Transverse colon (tissue), 4 donors: Measurements from ENCODE around the gene CDKN2AIP. TPM values are rescaled to one million over a fixed set of nuclear protein-coding genes. Genes with fewer than 3 reads are reported as not detected.
"Not testable (repeated sequence)": the region's sequence is repeated elsewhere in the genome, so short reads cannot be mapped to it uniquely, and the experiment has no call there.

ENCODE experiments used
- DNase-seq: peaks from one replicate; pipeline ENCODE4 v3.0.0-alpha.2; 2019
- H3K27ac ChIP-seq, 4 donors: fragments of 200-600 bp; sonication (generic); 2 replicates each; pipeline ENCODE4 v1.5.1; 2016 to 2018; ENCODE audit warnings: inconsistent platforms in 4 of 4
- H3K27me3 ChIP-seq: fragments of 200-600 bp; sonication (generic); 2 replicates; pipeline ENCODE4 v1.5.1; 2017; ENCODE audit warnings: inconsistent platforms
- H3K36me3 ChIP-seq, 4 donors: fragments of 200-600 bp; sonication (generic); 2 replicates each; pipeline ENCODE4 v1.5.1; 2017 to 2019; ENCODE audit warnings: inconsistent platforms in 4 of 4
- H3K4me1 ChIP-seq, 4 donors: fragments of 200-600 bp; sonication (generic); 2 replicates each; pipeline ENCODE4 v1.5.1; 2017 to 2020; ENCODE audit warnings: inconsistent platforms in 4 of 4
- H3K4me3 ChIP-seq, 4 donors: fragments of 200-600 bp; sonication (generic); 1 replicate in 1 of 4; 2 replicates in 3 of 4; pipeline versions ENCODE4 v1.5.1 to v1.6.1; 2017 to 2019; ENCODE audit warnings: inconsistent platforms in 4 of 4
- H3K9me3 ChIP-seq, 2 donors: fragments of 200-600 bp; sonication (generic); 2 replicates each; pipeline ENCODE4 v1.5.1; 2017 to 2019; ENCODE audit warnings: inconsistent platforms in 2 of 2
- CTCF ChIP-seq, 5 experiments: fragments of 200-600 bp in 3 of 5; fragments of 450-650 bp in 2 of 5; sonication (generic) in 3 of 5; IDR thresholded peaks; 1 replicate in 2 of 5; 2 replicates in 3 of 5; pipeline ENCODE4 v1.5.1; 2016 to 2017; ENCODE audit warnings: antibody characterized with exemption in 5 of 5, inconsistent platforms in 3 of 5, mild to moderate bottlenecking in 2 of 5, moderate library complexity in 1 of 5
- EP300 ChIP-seq: sonication (generic); formaldehyde crosslinking; IDR thresholded peaks from one replicate; pipeline ENCODE4 v1.6.1; 2017; ENCODE audit warnings: antibody characterized with exemption, low read depth
- POLR2A ChIP-seq: fragments of 450-650 bp; IDR thresholded peaks from one replicate; pipeline ENCODE4 v1.6.1; 2016; ENCODE audit warnings: antibody characterized with exemption, mild to moderate bottlenecking, moderate library complexity
- POLR2AphosphoS5 ChIP-seq, 3 donors: sonication (generic); formaldehyde crosslinking; IDR thresholded peaks; one replicate each; pipeline ENCODE4 v1.6.1; 2016; ENCODE audit warnings: antibody characterized with exemption in 3 of 3
- WGBS, 2 donors: methylation state at CpG; one replicate each; pipeline ENCODE4 v1.1.5; 2018; ENCODE audit warnings: low coverage in 1 of 2; 5-methylcytosine and 5-hydroxymethylcytosine counted together
- in situ Hi-C, 4 donors: fragments of 200-750 bp; cut with MboI; loops; one replicate each; pipeline versions ENCODE4 v1.15.0 to v1.15.1; 2017; ENCODE audit warnings: low sequenced_read_pairs in 3 of 4, low pct_ligation_motif_present in 1 of 4, low pct_unique_long_range_greater_than_20kb in 1 of 4
- intact Hi-C: fragments of 100-400 bp; cut with DNase I; formaldehyde crosslinking; loops from one replicate; pipeline ENCODE4 v1.15.1; 2023; ENCODE audit warnings: low total_unique reads
- total RNA-seq, 4 donors: library from RNA; depleted of rRNA; stranded (reverse); fragments of >200 nt; gene quantifications; one replicate each; pipeline ENCODE4 v1.1.0, GENCODE V29; 2016

CDKN2AIP gene
- total RNA-seq, 4 donors from 2014 or later, result 13.9 to 26.2 (median 24.7) TPM

- Histone ChIP-seq H3K27ac (no peak overlapping the region), H3K27me3 (no peaks in the 10 kb centered on the region), H3K9me3 (no peaks in the 10 kb centered on the region), H3K4me3 (no peak overlapping the region), H3K36me3 (peaks cover 0 to 3% (median 0%) of the 10 kb centered on the region in 4 donors), H3K4me1 (no peaks in the 10 kb centered on the region)
- in situ Hi-C loops, result loop anchor here in 2 of 4 donors (25.0 kb wide), 2 partner anchors 207 to 707 kb away; partner anchors contain the start of genes RWDD4 (in 1 of the 2) and TRAPPC11 (in 1 of the 2)
- WGBS, 2 donors, result 81 to 90% methylated on average over 6 to 7 of the region's 7 CpGs
- no peak for DNase-seq
- TF ChIP-seq POLR2A, result no peak
- TF ChIP-seq CTCF (IDR thresholded peaks at IDR 0.05), result no peak
- no peak for TF ChIP-seq EP300
- TF ChIP-seq POLR2AphosphoS5 (IDR thresholded peaks at IDR 0.05), result no peak
- intact Hi-C loops, result loop anchor here (10.0 kb wide), 1 partner anchor 639 kb away; no protein-coding TSS in a partner anchor
These were observed 11.2 kb downstream of the CDKN2AIP start for GRCh38 chr4:183455431-183456195.

- Histone ChIP-seq H3K4me3 (no peak overlapping the region), H3K27me3 (no peaks in the 10 kb centered on the region), H3K36me3 (no peaks in the 10 kb centered on the region), H3K9me3 (no peaks in the 10 kb centered on the region), H3K27ac (no peak overlapping the region), H3K4me1 (no peaks in the 10 kb centered on the region)
- in situ Hi-C loops, result loop anchor here in 2 of 4 donors (25.0 kb wide), 2 partner anchors 204 to 704 kb away; partner anchors contain the start of genes RWDD4 (in 1 of the 2) and TRAPPC11 (in 1 of the 2)
- 61 to 78% methylated on average over 3 to 5 of the region's 5 CpGs for WGBS, 2 donors
- DNase-seq, result no peak
- intact Hi-C loops, result loop anchor here (10.0 kb wide), 1 partner anchor 637 kb away; no protein-coding TSS in a partner anchor
- TF ChIP-seq CTCF (IDR thresholded peaks at IDR 0.05) (no peak), POLR2A (no peak), POLR2AphosphoS5 (IDR thresholded peaks at IDR 0.05) (no peak), EP300 (no peak)
These were observed 13.6 kb downstream of the CDKN2AIP start for GRCh38 chr4:183458005-183458404.

GRCh38 chr4:183463903-183464619, 19.6 kb downstream of the CDKN2AIP start:
- H3K4me3 ChIP-seq, H3K27me3 ChIP-seq, H3K4me1 ChIP-seq, H3K27ac ChIP-seq, DNase-seq, H3K36me3 ChIP-seq, H3K9me3 ChIP-seq, intact Hi-C loops: not testable (repeated sequence)
- WGBS, 2 donors, result 75 to 100% methylated on average over 1 to 11 of the region's 11 CpGs
- in situ Hi-C loops, result loop anchor here in 2 of 4 donors (25.0 kb wide), 2 partner anchors 198 to 698 kb away; partner anchors contain the start of genes RWDD4 (in 1 of the 2) and TRAPPC11 (in 1 of the 2)

- H3K36me3 ChIP-seq, H3K27ac ChIP-seq, DNase-seq, H3K4me1 ChIP-seq, intact Hi-C loops, H3K27me3 ChIP-seq, H3K4me3 ChIP-seq, H3K9me3 ChIP-seq: not testable (repeated sequence)
- in situ Hi-C loops, result loop anchor here in 2 of 4 donors (25.0 kb wide), 2 partner anchors 196 to 696 kb away; partner anchors contain the start of genes RWDD4 (in 1 of the 2) and TRAPPC11 (in 1 of the 2)
- 55 to 62% methylated on average over 5 of the region's 5 CpGs for WGBS, 2 donors
These were observed 21.4 kb downstream of the CDKN2AIP start for GRCh38 chr4:183465879-183466278.

- in situ Hi-C loops (loop anchor here in 2 of 4 donors (25.0 kb wide), 2 partner anchors 195 to 695 kb away; partner anchors contain the start of genes RWDD4 (in 1 of the 2) and TRAPPC11 (in 1 of the 2)), intact Hi-C loops (no loop called here)
- Histone ChIP-seq H3K27me3 (no peaks in the 10 kb centered on the region), H3K4me3 (no peak overlapping the region), H3K9me3 (no peaks in the 10 kb centered on the region), H3K36me3 (no peaks in the 10 kb centered on the region), H3K27ac (no peak overlapping the region), H3K4me1 (peaks cover 0 to 3% (median under 1%) of the 10 kb centered on the region in 4 donors)
- WGBS, 2 donors, result 92% methylated on average over 3 of the region's 3 CpGs; no CpG with 5 or more reads in 1 of the 2 donors
- no peak for DNase-seq
- TF ChIP-seq EP300 (no peak), POLR2A (no peak), CTCF (IDR thresholded peaks at IDR 0.05) (no peak), POLR2AphosphoS5 (IDR thresholded peaks at IDR 0.05) (no peak)
These were observed 22.8 kb downstream of the CDKN2AIP start for GRCh38 chr4:183467246-183467645.
